ENCODE data around the gene HELZ. TPM values are rescaled to one million over a fixed set of nuclear protein-coding genes. Genes with fewer than 3 reads are reported as not detected.
"Not testable (repeated sequence)": the region's sequence is repeated elsewhere in the genome, so short reads cannot be mapped to it uniquely, and the experiment has no call there.

The HELZ gene
- total and polyA plus RNA-seq, 2 experiments from 2014 or later = 32.7 to 77.2 TPM

- H3K36me3 ChIP-seq (replicated peaks; ENCODE audit: insufficient read depth, low read depth) = no peaks in the 10 kb centered on the region
These were observed 42.5 kb downstream of the HELZ start for GRCh38 chr17:67202503-67202902.

GRCh38 chr17:67200727-67201301 is 44.2 kb downstream of the HELZ start:
- no peak overlapping the region for H3K4me2 ChIP-seq
- H3K9me3 ChIP-seq (ENCODE audit: low read depth) = no peaks in the 10 kb centered on the region
- no peak overlapping the region for H2AFZ ChIP-seq
- H3K4me3 ChIP-seq = no peak overlapping the region
- H3K4me1 ChIP-seq (ENCODE audit: insufficient read depth) = no peaks in the 10 kb centered on the region
- peaks cover 7% of the 10 kb centered on the region for H4K20me1 ChIP-seq (ENCODE audit: insufficient read depth, poor library complexity, severe bottlenecking)
- TF ChIP-seq EZH2phosphoT487 (IDR thresholded peaks at IDR 0.05; ENCODE audit: low read depth, severe bottlenecking, unreplicated experiment) (no peak), CTCF (IDR thresholded peaks at IDR 0.05; ENCODE audit: poor library complexity) (peak; percentile 35), EZH2 (IDR thresholded peaks at IDR 0.05; ENCODE audit: borderline replicate concordance) (no peak)
- no peaks in the 10 kb centered on the region for H3K27me3 ChIP-seq
- H3K27ac ChIP-seq = no peak overlapping the region
- peaks cover 32% of the 10 kb centered on the region for H3K79me2 ChIP-seq
- H3K36me3 ChIP-seq (replicated peaks; ENCODE audit: insufficient read depth, low read depth) = no peaks in the 10 kb centered on the region
- H3K9me2 ChIP-seq (replicated peaks; ENCODE audit: insufficient read depth) = no peaks in the 10 kb centered on the region
- 86% methylated on average over 4 of the region's 4 CpGs for WGBS (ENCODE audit: low lambda C conversion rate, missing lambda C conversion rate)
- no peak for DNase-seq (ENCODE audit: low spot score)

More at GRCh38 chr17:67202503-67202902, 42.5 kb downstream of the HELZ start:
- no peak overlapping the region for H2AFZ ChIP-seq
- DNase-seq (ENCODE audit: low spot score) = no peak
- no peaks in the 10 kb centered on the region for H3K9me3 ChIP-seq (ENCODE audit: low read depth)
- H3K9me2 ChIP-seq (replicated peaks; ENCODE audit: insufficient read depth) = no peaks in the 10 kb centered on the region
- peaks cover 46% of the 10 kb centered on the region for H3K79me2 ChIP-seq
- no peak overlapping the region for H3K4me2 ChIP-seq
- H3K4me1 ChIP-seq (ENCODE audit: insufficient read depth) = no peaks in the 10 kb centered on the region
- H3K4me3 ChIP-seq = no peak overlapping the region
- TF ChIP-seq CTCF (IDR thresholded peaks at IDR 0.05; ENCODE audit: poor library complexity) (no peak), EZH2 (IDR thresholded peaks at IDR 0.05; ENCODE audit: borderline replicate concordance) (no peak), EZH2phosphoT487 (IDR thresholded peaks at IDR 0.05; ENCODE audit: low read depth, severe bottlenecking, unreplicated experiment) (no peak)
- no peak overlapping the region for H3K27ac ChIP-seq
- H3K27me3 ChIP-seq = no peaks in the 10 kb centered on the region
- WGBS (ENCODE audit: low lambda C conversion rate, missing lambda C conversion rate) = 100% methylated on average over 1 of the region's 1 CpG
- H4K20me1 ChIP-seq (ENCODE audit: insufficient read depth, poor library complexity, severe bottlenecking) = peaks cover 11% of the 10 kb centered on the region

GRCh38 chr17:67198131-67198530 is 46.9 kb downstream of the HELZ start:
- H3K9me2 ChIP-seq (replicated peaks; ENCODE audit: insufficient read depth) = no peaks in the 10 kb centered on the region
- H3K4me2 ChIP-seq = no peak overlapping the region
- no peak overlapping the region for H3K4me3 ChIP-seq
- H3K9me3 ChIP-seq (ENCODE audit: low read depth) = no peaks in the 10 kb centered on the region
- H3K27ac ChIP-seq = no peak overlapping the region
- H3K79me2 ChIP-seq = peaks cover 13% of the 10 kb centered on the region
- no peaks in the 10 kb centered on the region for H3K27me3 ChIP-seq
- no peak for DNase-seq (ENCODE audit: low spot score)
- H3K36me3 ChIP-seq (replicated peaks; ENCODE audit: insufficient read depth, low read depth) = no peaks in the 10 kb centered on the region
- H3K4me1 ChIP-seq (ENCODE audit: insufficient read depth) = no peaks in the 10 kb centered on the region
- TF ChIP-seq EZH2 (IDR thresholded peaks at IDR 0.05; ENCODE audit: borderline replicate concordance) (no peak), EZH2phosphoT487 (IDR thresholded peaks at IDR 0.05; ENCODE audit: low read depth, severe bottlenecking, unreplicated experiment) (no peak), CTCF (IDR thresholded peaks at IDR 0.05; ENCODE audit: poor library complexity) (no peak)
- WGBS (ENCODE audit: low lambda C conversion rate, missing lambda C conversion rate) = 92% methylated on average over 3 of the region's 3 CpGs
- no peaks in the 10 kb centered on the region for H4K20me1 ChIP-seq (ENCODE audit: insufficient read depth, poor library complexity, severe bottlenecking)
- no peak overlapping the region for H2AFZ ChIP-seq

GRCh38 chr17:67197023-67197422 is 48.0 kb downstream of the HELZ start:
- not testable (repeated sequence) for H3K27ac ChIP-seq; H3K36me3 ChIP-seq (replicated peaks; ENCODE audit: insufficient read depth, low read depth); H2AFZ ChIP-seq; H3K4me3 ChIP-seq; H3K4me1 ChIP-seq (ENCODE audit: insufficient read depth); DNase-seq (ENCODE audit: low spot score); H3K4me2 ChIP-seq; H3K27me3 ChIP-seq; H4K20me1 ChIP-seq (ENCODE audit: insufficient read depth, poor library complexity, severe bottlenecking); H3K9me3 ChIP-seq (ENCODE audit: low read depth); H3K9me2 ChIP-seq (replicated peaks; ENCODE audit: insufficient read depth)
- H3K79me2 ChIP-seq = peaks cover 13% of the 10 kb centered on the region
- WGBS (ENCODE audit: low lambda C conversion rate, missing lambda C conversion rate) = 97% methylated on average over 3 of the region's 3 CpGs
